ENCODE measurements around the gene PLCXD1.

- no peak for TF ChIP-seq EZH2 (IDR thresholded peaks at IDR 0.05; ENCODE audit: borderline replicate concordance, low read depth, low read length, severe bottlenecking)
- TF ChIP-seq CTCF (IDR thresholded peaks at IDR 0.05; ENCODE audit: borderline replicate concordance, extremely low read depth, low read length, poor library complexity, severe bottlenecking), result no peak
Observed at GRCh38 chrX:257681-258289, 23.4 kb upstream of the PLCXD1 start.

Data from DND-41 (cell line).